HEK293 (cell line): ENCODE measurements around the gene LGI1.

Experiments used
- CTCF ChIA-PET: fragments of 350-600 bp; formaldehyde crosslinking; extraction: SDS; loops from one replicate; lab custom pipeline; 2021; ENCODE audit warnings: antibody characterized with exemption; lab: Yijun Ruan, JAX
- POLR2A ChIA-PET: fragments of 300-600 bp; formaldehyde crosslinking; extraction: SDS; loops from one replicate; lab custom pipeline; 2020; ENCODE audit warnings: antibody characterized with exemption, inconsistent platforms; lab: Yijun Ruan, JAX
- H3K27ac ChIP-seq: fragments of 200-500 bp; sonication (Bioruptor generic); 2 replicates; pipeline ENCODE4 v1.5.1; 2014; ENCODE audit warnings: low read depth, low read length, control low read depth, inconsistent platforms; ENCODE audit errors: extremely low read depth
- H3K36me3 ChIP-seq, 2 experiments: fragments of 200-500 bp in 1 of 2; sonication (Bioruptor generic) in 1 of 2; 1 replicate in 1 of 2; 2 replicates in 1 of 2; pipeline ENCODE4 v1.5.1; 2014 to 2017; ENCODE audit warnings: inconsistent platforms in 2 of 2, low read length in 2 of 2; ENCODE audit not compliant: control insufficient read depth in 2 of 2, insufficient read depth in 1 of 2
- H3K4me1 ChIP-seq: fragments of 200-500 bp; sonication (Bioruptor generic); 2 replicates; pipeline ENCODE4 v1.5.1; 2014; ENCODE audit warnings: mild to moderate bottlenecking, low read length, inconsistent platforms; ENCODE audit not compliant: control insufficient read depth, insufficient read depth
- H3K4me3 ChIP-seq: 2 replicates; pipeline ENCODE4 v1.5.1; 2011; ENCODE audit warnings: low read depth, mild to moderate bottlenecking, control low read depth, low read length, moderate library complexity
- H3K9me3 ChIP-seq: fragments of 200-500 bp; sonication (Bioruptor generic); 2 replicates; pipeline ENCODE4 v1.5.1; 2014; ENCODE audit warnings: low read depth, low read length, inconsistent platforms; ENCODE audit not compliant: control insufficient read depth, insufficient read depth
- CTCF ChIP-seq: fragments of 450-650 bp; formaldehyde crosslinking; IDR thresholded peaks from 2 replicates; pipeline ENCODE4 v1.5.1; 2016; ENCODE audit warnings: missing biosample characterization, missing genetic modification characterization
- ELK4 ChIP-seq: IDR thresholded peaks from 2 replicates; pipeline ENCODE4 v1.6.1; 2011; ENCODE audit warnings: mild to moderate bottlenecking, low read depth, low read length, borderline replicate concordance
- FEZF1 ChIP-seq: fragments of 450-650 bp; formaldehyde crosslinking; IDR thresholded peaks from 2 replicates; pipeline ENCODE4 v1.5.1; 2016; ENCODE audit warnings: missing biosample characterization, missing genetic modification characterization
- GLIS1 ChIP-seq: fragments of 450-650 bp; formaldehyde crosslinking; IDR thresholded peaks from 2 replicates; pipeline ENCODE4 v1.5.1; 2016; ENCODE audit warnings: missing biosample characterization, missing genetic modification characterization
- OSR2 ChIP-seq: fragments of 450-650 bp; formaldehyde crosslinking; IDR thresholded peaks from 2 replicates; pipeline ENCODE4 v1.5.1; 2016; ENCODE audit warnings: missing biosample characterization, missing genetic modification characterization
- OVOL3 ChIP-seq: fragments of 450-650 bp; formaldehyde crosslinking; IDR thresholded peaks from 2 replicates; pipeline ENCODE4 v1.5.1; 2016; ENCODE audit warnings: missing biosample characterization, missing genetic modification characterization
- SP2 ChIP-seq: fragments of 450-650 bp; formaldehyde crosslinking; IDR thresholded peaks from 2 replicates; pipeline ENCODE4 v1.5.1; 2016; ENCODE audit warnings: missing biosample characterization, missing genetic modification characterization
- SP3 ChIP-seq: fragments of 450-650 bp; formaldehyde crosslinking; IDR thresholded peaks from 2 replicates; pipeline ENCODE4 v1.5.1; 2016; ENCODE audit warnings: missing biosample characterization, missing genetic modification characterization
- TCF7L2 ChIP-seq: IDR thresholded peaks from 2 replicates; pipeline ENCODE4 v1.6.1; 2011; ENCODE audit warnings: low read depth, mild to moderate bottlenecking, inconsistent platforms, low read length, moderate library complexity, borderline replicate concordance
- ZBTB49 ChIP-seq: fragments of 450-650 bp; formaldehyde crosslinking; IDR thresholded peaks from 2 replicates; pipeline ENCODE4 v1.5.1; 2016; ENCODE audit warnings: missing biosample characterization, missing genetic modification characterization, low read depth
- ZNF155 ChIP-seq: fragments of 450-650 bp; formaldehyde crosslinking; IDR thresholded peaks from 2 replicates; pipeline ENCODE4 v1.5.1; 2016; ENCODE audit warnings: missing biosample characterization, missing genetic modification characterization
- ZNF423 ChIP-seq: fragments of 450-650 bp; formaldehyde crosslinking; IDR thresholded peaks from 2 replicates; pipeline ENCODE4 v1.5.1; 2016; ENCODE audit warnings: missing biosample characterization, missing genetic modification characterization
- ZNF473 ChIP-seq: fragments of 450-650 bp; formaldehyde crosslinking; IDR thresholded peaks from 2 replicates; pipeline ENCODE4 v1.5.1; 2017; ENCODE audit warnings: missing biosample characterization, missing genetic modification characterization
- ZNF518A ChIP-seq: fragments of 450-650 bp; formaldehyde crosslinking; conservative IDR thresholded peaks from 2 replicates; pipeline ENCODE4 v1.5.1; 2016; ENCODE audit warnings: low read depth, missing biosample characterization, missing genetic modification characterization
- ZNF521 ChIP-seq: fragments of 450-650 bp; formaldehyde crosslinking; IDR thresholded peaks from 2 replicates; pipeline ENCODE4 v1.5.1; 2017; ENCODE audit warnings: missing biosample characterization, mild to moderate bottlenecking, missing genetic modification characterization
- ZNF544 ChIP-seq: fragments of 450-650 bp; formaldehyde crosslinking; IDR thresholded peaks from 2 replicates; pipeline ENCODE4 v1.5.0; 2017; ENCODE audit warnings: missing biosample characterization, missing genetic modification characterization
- ZNF549 ChIP-seq: fragments of 450-650 bp; IDR thresholded peaks from 2 replicates; pipeline ENCODE4 v1.5.1; 2018; ENCODE audit warnings: missing biosample characterization, missing genetic modification characterization, mild to moderate bottlenecking, inconsistent platforms, moderate library complexity
- ZNF639 ChIP-seq: fragments of 450-650 bp; formaldehyde crosslinking; IDR thresholded peaks from 2 replicates; pipeline ENCODE4 v1.5.1; 2016; ENCODE audit warnings: missing biosample characterization, missing genetic modification characterization
- ZNF654 ChIP-seq: fragments of 450-650 bp; formaldehyde crosslinking; IDR thresholded peaks from 2 replicates; pipeline ENCODE4 v1.5.1; 2016; ENCODE audit warnings: low read depth, missing biosample characterization, missing genetic modification characterization
- ZNF843 ChIP-seq: fragments of 450-650 bp; formaldehyde crosslinking; IDR thresholded peaks from 2 replicates; pipeline ENCODE4 v1.5.1; 2016; ENCODE audit warnings: missing biosample characterization, missing genetic modification characterization

The LGI1 gene

GRCh38 chr10:93712593-93712992 is 45.1 kb upstream of the LGI1 start:
- no peaks in the 10 kb centered on the region for H3K36me3 ChIP-seq
- no peaks in the 10 kb centered on the region for H3K4me1 ChIP-seq
- TF ChIP-seq ZBTB49 (tag by site-specific recombination) = no peak
- no peak for TF ChIP-seq OVOL3 (tag by site-specific recombination)
- TF ChIP-seq OSR2 (tag by site-specific recombination) = no peak
- TF ChIP-seq FEZF1 (tag by site-specific recombination) = no peak
- TF ChIP-seq SP3 (tag by site-specific recombination) = no peak
- TF ChIP-seq ZNF155 (tag by site-specific recombination) = no peak
- no peak for TF ChIP-seq SP2 (tag by site-specific recombination)
- TF ChIP-seq ZNF473 (tag by site-specific recombination) = no peak
- TF ChIP-seq CTCF = no peak
- TF ChIP-seq ZNF544 (tag by site-specific recombination) = no peak
- no peak for TF ChIP-seq ZNF549 (tag by site-specific recombination)
- no peak for TF ChIP-seq ELK4
- no peak for TF ChIP-seq ZNF843 (tag by site-specific recombination)
- no peak for TF ChIP-seq ZNF654 (tag by site-specific recombination)
- TF ChIP-seq ZNF518A (tag by site-specific recombination) = no peak
- no peak for TF ChIP-seq ZNF639 (tag by site-specific recombination)
- no peak for TF ChIP-seq TCF7L2
- TF ChIP-seq ZNF521 (tag by site-specific recombination) = no peak
- no peak for TF ChIP-seq GLIS1 (tag by site-specific recombination)
- no peak for TF ChIP-seq ZNF423 (tag by site-specific recombination)
- H3K4me3 ChIP-seq = no peak overlapping the region
- ChIA-PET POLR2A (no interaction called here), CTCF (no interaction called here)
- no peak overlapping the region for H3K27ac ChIP-seq
- no peaks in the 10 kb centered on the region for H3K9me3 ChIP-seq
